HG02763 (cell line): ENCODE results near the gene SEC14L6.

ENCODE experiments used
- ATAC-seq: cut with Tn5 transposase; IDR thresholded peaks from one replicate; pipeline ENCODE4 v1.9.1; 2021; ENCODE audit warnings: mild to moderate bottlenecking, moderate library complexity; ENCODE audit not compliant: unreplicated experiment

The SEC14L6 gene

DNA sequence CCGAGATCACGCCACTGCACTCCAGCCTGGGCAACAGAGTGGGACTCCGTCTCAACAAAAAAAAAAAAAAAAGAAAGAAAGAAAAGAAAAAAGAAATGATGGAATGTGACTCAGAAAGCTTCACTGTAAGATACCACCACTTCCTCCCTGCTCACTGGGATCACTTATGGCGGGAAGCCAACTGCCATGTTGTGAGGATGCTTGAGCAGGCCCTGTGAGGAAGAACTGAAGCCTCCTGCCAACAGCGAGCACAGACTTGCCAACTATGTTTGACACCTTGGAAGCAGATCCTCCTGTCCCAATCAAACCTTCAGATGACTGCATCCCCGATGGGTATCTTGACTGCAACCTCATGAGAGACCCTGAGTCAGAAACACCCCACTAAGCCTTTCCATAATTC lies 8.3 kb downstream of the SEC14L6 start:
- no peak for ATAC-seq

DNA sequence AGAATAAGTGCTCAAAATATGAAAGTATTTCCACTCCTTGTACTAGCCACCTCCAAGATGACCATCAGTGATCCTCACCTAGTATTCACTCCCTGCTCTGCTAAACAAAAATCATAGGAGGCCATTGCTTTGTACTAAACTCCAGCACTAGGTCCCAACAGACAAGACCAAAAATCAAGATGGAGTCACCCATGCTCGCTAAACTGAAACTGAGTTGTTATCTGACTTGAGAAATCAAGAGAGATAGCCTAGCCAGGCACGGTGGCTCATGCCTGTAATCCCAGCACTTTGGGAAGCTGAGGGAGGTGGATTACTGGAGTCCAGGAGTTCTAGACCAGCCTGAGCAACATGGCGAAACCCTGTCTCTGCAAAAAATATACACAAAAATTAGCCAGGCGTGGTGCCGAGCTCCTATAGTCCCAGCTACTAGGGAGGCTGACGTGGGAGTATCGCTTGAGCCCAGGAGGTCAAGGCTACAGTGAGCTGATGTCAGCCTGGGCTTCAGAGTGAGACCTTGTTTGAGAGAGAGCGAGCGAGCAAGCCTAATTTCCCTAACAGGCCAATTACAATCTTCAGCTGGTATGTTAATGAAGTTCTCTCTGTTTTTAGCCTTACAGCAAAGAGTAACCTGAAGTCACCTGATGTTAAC lies 9.3 kb downstream of the SEC14L6 start:
- ATAC-seq = no peak

- no peak for ATAC-seq
Measured at GRCh38 chr22:30535182-30535581, 11.4 kb downstream of the SEC14L6 start.

DNA sequence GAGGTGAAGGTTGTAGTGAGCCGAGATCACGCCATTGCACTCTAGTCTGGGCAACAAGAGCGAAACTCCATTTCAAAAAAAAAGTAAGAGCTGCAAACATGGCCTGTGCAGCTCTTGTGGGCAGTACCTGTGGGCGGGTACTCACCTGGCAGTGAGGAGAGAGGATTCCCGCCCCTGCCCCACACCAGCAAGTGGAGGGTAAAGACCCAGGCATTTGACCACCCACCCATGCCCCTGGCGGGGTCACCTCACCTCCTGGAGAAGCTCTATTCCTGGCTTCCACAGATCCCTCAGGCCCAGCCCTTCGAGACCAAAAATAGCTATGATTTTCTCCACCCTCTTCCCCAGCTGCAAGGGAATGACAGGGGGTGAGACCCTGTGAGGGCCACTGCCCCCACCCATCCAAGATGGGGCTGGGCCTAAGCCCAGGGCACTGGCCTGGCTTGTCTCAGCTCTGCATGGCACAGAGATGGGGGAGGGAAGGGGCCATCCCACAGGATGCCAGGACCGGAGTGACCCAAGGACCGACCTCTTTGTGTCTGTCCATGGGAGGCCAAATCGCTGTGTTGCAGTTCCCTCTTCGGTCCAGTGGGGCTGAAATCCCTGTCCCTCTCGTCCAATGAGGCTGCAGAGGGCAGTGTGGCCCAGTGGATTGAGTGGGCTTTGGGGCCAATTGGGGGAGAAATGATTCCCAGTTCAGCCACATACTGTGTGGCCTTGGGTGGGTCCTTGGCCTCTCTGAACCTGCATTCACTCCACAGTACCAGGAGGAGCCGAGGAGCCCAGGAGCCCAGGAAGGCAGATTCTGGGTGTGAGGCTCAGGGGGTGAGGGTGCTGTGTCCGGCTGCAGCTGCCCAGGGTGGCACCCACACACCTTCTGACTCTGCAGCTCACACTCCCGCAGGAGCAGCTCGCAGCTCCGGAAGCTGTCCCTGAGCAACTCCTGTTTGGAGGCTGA lies 14.6 kb downstream of the SEC14L6 start:
- ATAC-seq = no peak

DNA sequence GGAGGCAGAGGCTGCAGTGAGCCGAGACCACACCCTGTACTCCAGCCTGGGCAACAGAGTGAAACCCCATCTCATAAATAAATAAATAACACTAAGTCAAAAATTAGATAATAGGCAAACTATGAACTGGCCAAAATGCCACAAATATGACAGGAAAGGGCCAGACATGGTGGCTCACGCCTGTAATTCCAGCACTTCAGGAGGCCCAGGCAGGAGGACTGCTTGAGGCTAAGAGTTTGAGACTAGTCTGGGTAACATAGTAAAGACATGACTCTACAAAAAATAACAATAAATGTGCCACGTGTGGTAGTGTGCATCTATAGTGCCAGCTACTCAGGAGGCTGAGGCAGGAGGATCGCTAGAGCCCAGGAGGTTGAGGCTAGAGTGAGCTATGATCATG lies 19.9 kb downstream of the SEC14L6 start:
- ATAC-seq = no peak

GRCh38 chr22:30523646-30524489 lies 22.7 kb downstream of the SEC14L6 start:
- ATAC-seq = no peak

DNA sequence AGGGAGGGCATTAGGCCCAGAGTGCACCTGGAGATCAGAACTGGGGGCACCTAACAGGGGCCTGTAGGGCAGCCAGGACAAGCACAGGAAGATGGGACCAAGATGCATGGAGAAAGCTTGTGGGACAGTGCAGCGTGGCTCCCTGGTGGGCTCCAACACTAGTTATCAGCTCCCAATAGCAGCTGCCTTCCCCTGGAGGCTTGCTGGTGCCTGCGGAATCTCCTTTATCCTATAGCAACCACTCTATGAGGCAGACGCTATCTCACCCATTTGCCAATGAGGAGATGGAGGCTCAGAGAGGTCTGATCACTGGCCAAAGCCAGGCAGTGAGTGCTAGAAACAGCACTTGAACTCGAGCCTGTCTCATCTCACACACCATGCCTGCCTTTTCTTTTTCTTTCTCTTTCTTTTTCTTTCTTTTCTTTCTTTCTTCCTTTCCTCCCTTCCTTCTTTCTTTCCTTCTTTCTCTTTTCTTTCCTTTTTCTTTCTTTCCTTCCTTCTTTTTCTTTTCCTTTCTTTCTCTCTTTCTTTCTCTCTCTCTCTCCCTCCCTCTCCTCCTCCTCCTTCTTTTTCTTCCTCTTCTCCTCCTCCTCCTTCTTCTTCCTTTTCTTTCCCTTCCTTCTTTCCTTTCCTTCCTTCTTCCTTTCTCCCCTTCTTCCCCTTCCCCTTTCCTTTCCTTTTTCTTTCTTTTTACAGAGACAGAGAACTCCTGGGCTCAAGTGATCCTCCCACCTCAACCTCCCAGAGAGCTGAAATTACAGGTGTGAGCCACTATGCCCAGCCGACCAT lies 25.0 kb downstream of the SEC14L6 start:
- ATAC-seq = no peak

GRCh38 chr22:30519842-30520425 lies 26.6 kb downstream of the SEC14L6 start:
- ATAC-seq = no peak

DNA sequence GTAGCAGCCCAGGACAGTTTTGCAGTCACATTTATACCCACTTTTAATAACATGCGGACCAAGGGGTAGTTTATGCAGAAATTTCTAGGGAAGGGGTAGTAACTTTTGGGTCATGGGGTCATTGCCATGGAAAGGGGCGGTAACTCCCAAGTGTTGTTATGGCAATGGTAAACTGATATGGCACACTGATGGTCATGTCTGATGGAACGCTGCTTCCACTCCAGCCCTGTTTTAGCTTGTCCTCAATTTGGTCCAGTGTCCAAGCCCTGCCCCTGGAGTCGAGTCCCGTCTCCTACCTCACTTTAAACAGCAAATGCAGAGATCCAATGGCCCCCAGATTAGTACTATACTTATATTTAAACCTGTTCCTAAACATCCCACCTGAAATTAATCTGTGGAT lies 29.8 kb downstream of the SEC14L6 start:
- ATAC-seq = no peak

- ATAC-seq = no peak
Measured at GRCh38 chr22:30516273-30516672, 30.3 kb downstream of the SEC14L6 start.

DNA sequence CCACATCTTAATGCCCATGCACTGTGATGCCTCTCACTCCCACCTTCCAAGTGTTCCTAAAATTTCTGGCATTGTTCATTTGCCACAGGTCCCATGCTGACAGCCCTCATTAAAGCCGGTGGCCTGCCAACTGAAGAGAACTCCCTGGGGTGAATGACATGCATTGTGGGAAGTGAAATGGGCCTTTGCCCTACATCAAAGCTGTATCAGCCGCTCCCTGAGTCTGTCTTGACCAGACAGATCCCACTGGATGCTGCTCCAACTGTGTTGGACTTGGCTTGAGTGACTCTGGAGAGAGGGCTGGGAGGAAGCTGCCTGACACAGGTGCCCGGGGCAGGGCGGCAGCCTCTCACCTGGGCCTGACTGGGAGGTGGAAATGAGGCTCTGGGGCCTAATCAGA lies 32.3 kb downstream of the SEC14L6 start:
- no peak for ATAC-seq

DNA sequence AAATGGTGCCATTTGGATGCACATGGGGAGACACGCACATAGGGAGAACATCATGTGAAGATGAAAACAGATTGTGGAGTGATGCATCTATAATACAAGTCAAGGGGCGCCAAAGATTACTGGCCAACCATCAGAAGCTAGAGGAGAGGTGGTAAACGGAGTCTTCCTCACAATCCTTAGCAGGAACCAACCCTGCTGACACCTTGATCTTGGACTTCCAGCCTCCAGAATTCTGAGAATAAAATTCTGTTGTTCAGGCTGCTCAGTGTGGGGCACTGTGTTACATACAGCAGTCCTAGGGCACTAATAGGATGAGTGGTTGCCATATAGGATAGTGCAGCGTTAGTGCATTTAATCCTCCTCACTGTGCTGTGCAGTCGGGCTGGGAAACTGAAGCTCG lies 33.1 kb downstream of the SEC14L6 start:
- no peak for ATAC-seq

GRCh38 chr22:30511911-30512310 lies 34.6 kb downstream of the SEC14L6 start:
- no peak for ATAC-seq

DNA sequence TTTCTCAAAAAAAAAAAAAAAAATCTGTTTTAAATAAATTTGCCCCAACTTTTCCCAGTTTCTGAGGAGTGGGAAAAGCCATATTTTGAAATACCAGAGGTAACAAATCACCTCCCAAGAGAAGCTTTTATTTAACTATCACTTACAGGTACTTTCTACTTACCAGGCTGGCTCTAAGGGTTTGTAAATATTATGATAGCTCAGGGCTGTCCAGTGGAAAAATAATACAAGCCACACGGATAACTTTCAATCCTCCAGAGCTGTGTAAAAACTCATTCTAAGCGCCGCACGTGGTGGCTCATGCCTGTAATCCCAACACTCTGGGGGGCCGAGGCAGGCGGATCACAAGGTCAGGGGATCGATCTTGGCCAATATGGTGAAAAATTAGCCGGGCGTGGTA lies 35.4 kb downstream of the SEC14L6 start:
- ATAC-seq = no peak

DNA sequence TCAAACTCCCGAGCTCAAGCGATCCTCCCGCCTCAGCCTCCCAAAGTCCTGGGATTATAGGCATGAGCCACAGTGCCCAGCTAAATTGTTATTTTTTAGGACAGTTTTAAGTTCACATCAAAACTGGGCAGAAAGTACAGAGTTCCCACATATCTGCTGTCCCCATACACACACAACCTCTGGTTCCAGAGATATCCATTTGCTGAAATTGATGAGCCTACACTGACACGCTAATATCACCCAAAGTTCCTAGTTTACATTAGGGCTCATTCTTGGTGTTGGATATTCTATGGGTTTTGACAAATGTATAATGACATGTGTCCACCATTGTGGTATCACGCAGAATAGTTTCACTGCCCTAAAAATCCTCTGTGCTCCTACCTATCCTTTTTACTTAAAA lies 38.3 kb downstream of the SEC14L6 start:
- ATAC-seq = no peak

DNA sequence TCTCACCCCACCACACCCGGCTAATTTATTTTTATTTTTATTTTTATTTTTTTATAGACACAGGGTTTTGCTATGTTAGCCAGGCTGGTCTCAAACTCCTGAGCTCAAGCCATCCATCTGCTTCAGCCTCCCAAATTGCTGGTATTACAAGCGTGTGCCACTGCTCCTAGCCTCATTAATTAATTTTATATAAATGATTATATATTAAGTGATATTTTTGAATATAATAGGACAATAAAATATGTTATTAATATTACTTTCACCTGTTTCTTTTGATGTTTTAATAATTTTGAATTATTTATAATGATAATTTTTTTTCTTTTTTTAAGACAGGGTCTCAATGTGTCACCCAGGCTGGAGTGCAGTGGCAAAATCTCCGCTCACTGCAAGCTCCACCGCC lies 38.9 kb downstream of the SEC14L6 start:
- ATAC-seq = no peak

DNA sequence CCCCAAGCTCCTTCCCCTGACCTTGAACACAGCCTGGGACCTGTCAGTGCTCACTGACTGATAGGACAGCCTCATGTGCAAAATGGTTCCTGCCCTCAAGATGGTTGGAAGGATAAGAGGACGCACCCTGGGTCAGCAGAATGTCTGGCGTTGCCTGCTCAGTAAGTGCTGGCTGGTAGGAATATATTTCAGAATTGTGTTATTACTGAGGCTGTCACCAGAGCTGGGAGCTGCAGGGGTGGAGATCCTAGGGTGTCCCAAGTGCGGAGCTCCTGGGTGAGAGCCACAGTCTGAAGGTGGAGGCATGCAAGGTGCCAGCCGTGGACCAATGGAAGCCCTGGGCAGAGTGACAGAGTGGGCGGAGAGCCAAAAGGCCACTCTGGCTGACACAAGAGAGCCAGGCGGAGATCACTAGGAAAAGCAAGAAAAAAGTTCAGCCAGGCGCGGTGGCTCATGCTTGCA lies 40.0 kb downstream of the SEC14L6 start:
- no peak for ATAC-seq

- no peak for ATAC-seq
Measured at GRCh38 chr22:30503551-30503950, 43.0 kb downstream of the SEC14L6 start.

DNA sequence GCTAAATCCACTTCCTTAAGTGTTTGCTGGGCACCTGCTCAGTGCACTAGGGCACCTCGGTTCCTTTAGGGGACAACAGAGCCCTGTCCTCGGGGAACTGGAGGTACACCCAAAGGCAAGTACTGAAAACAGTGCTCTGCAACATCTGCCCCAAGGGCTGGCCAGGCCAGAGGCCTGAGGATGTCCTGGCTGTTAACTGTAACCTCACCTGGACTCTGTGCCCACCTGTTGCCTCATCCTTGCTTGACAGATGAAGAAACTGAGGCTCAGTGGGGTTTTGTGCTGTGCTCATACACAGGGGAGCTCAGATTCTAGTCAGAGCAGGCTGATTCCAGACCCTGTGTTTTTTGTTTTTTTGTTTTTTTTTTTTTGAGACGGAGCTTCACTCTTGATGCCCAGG lies 43.6 kb downstream of the SEC14L6 start:
- no peak for ATAC-seq

DNA sequence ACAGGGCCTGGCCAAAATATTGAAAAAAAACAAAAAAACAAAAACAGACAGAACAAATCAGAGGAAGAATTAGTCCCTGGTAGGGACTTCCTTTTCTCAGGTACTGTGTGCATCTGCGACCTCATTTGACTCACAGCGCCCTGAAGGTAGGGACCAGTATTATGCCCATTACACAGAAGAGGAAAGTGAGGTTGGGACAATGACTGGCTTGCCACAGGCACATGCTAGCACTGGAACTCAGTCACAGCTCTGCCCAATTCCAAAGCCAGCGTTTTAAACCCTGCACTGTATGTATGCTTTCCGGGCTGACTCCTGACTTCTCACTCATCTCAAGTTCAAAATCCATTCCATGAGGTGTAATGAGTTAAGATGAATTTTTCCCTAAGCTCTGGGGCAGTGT lies 44.4 kb downstream of the SEC14L6 start:
- ATAC-seq = no peak
